Astrocyte of the spinal cord (primary cell): ENCODE results near the gene GTF2B.
"Not testable (repeated sequence)": the region's sequence is repeated elsewhere in the genome, so short reads cannot be mapped to it uniquely, and the experiment has no call there.

Experiments
- DNase-seq: peaks from one replicate; pipeline ENCODE4 v3.0.0; 2011; ENCODE audit warnings: low read depth, low spot score
- H3K4me3 ChIP-seq: 2 replicates; pipeline ENCODE4 v1.5.1; 2011; ENCODE audit warnings: low read depth, mild to moderate bottlenecking, low read length, moderate library complexity
- in situ Hi-C: cut with HindIII; loops from 2 replicates; pipeline ENCODE4 v1.10.0; 2017; ENCODE audit warnings: low sequenced_read_pairs
- TF ChIP-seq, protein P1 (sequence below): IDR thresholded peaks from 2 replicates; pipeline ENCODE4 v1.5.1; 2012; ENCODE audit warnings: low read depth, mild to moderate bottlenecking, low read length, inconsistent platforms

GTF2B gene

GRCh38 chr1:88888750-88889149 is 2.6 kb downstream of the GTF2B start:
- in situ Hi-C loops, result no loop called here
- TF ChIP-seq, protein P1, sequence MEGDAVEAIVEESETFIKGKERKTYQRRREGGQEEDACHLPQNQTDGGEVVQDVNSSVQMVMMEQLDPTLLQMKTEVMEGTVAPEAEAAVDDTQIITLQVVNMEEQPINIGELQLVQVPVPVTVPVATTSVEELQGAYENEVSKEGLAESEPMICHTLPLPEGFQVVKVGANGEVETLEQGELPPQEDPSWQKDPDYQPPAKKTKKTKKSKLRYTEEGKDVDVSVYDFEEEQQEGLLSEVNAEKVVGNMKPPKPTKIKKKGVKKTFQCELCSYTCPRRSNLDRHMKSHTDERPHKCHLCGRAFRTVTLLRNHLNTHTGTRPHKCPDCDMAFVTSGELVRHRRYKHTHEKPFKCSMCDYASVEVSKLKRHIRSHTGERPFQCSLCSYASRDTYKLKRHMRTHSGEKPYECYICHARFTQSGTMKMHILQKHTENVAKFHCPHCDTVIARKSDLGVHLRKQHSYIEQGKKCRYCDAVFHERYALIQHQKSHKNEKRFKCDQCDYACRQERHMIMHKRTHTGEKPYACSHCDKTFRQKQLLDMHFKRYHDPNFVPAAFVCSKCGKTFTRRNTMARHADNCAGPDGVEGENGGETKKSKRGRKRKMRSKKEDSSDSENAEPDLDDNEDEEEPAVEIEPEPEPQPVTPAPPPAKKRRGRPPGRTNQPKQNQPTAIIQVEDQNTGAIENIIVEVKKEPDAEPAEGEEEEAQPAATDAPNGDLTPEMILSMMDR, result no peak
- H3K4me3 ChIP-seq, result no peak overlapping the region
- no peak for DNase-seq

GRCh38 chr1:88885933-88886332 is 5.4 kb downstream of the GTF2B start:
- DNase-seq, result no peak
- in situ Hi-C loops, result no loop called here
- no peak overlapping the region for H3K4me3 ChIP-seq
- TF ChIP-seq, protein P1, result no peak

DNA sequence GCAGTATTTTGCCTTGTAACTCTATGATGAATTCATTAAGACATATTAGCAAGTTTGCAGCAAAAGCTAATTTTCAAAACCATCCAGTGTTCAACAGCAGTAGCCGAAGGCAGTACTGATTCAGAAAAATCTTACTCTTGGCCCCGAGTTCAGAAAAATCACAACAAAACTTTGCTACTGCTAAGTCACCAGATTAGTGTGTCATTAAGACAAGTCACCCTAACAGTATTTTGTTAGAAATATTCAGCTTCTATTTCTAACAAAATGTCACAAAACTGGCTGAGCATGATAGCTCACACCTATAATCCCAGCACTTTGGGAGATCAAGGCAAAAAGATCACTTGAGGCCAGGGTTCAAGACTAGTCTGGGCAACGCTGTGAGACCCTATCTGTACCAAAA is 8.2 kb downstream of the GTF2B start:
- TF ChIP-seq, protein P1, result no peak
- no peak overlapping the region for H3K4me3 ChIP-seq
- DNase-seq, result no peak
- in situ Hi-C loops, result no loop called here

DNA sequence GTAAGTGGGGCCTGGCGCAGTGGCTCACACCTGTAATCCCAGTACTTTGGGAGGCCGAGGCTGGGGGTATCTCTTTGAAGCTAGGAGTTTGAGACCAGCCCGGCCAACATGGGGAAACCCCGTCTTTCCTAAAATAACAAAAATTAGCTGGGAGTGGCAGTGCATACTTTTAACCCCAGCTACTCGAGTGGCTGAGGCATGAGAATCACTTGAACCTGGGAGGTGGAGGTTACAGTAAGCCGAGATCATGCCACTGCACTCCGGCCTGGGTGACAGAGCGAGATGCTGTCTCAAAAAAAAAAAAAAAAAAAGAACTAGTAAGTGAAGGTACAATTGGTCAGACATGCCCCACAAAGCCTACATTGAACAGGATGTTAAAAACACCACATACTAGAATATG is 10.7 kb downstream of the GTF2B start:
- DNase-seq, H3K4me3 ChIP-seq, in situ Hi-C loops: not testable (repeated sequence)

- DNase-seq, result no peak
- no peak overlapping the region for H3K4me3 ChIP-seq
- TF ChIP-seq, protein P1, result no peak
- in situ Hi-C loops, result no loop called here
Measured at GRCh38 chr1:88878731-88879130, 12.6 kb downstream of the GTF2B start.

GRCh38 chr1:88877911-88878310 is 13.5 kb downstream of the GTF2B start:
- H3K4me3 ChIP-seq, result no peak overlapping the region
- in situ Hi-C loops, result no loop called here
- TF ChIP-seq, protein P1, result no peak
- DNase-seq, result no peak

DNA sequence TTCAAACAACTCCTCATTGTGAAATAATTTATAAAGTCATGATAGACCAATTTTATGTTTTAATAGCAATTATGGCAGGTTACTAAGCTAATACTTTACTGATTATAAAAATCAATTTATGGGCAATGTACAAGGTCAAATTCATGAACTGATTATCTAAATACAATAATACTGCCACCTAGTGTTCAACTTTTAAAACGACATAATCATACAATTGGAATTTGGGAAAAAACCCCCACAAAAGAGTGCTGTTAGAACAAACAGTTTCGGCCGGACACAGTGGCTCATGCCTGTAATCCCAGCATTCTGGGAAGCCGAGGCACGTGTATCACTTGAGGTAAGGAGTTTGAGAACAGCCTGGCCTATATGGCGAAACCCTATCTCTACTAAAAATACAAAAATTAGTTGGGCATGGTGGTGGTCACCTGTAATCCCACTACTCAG is 14.0 kb downstream of the GTF2B start:
- peak; percentile 56 for DNase-seq

More for the DNA sequence above, 14.0 kb downstream of the GTF2B start:
- H3K4me3 ChIP-seq, result no peak overlapping the region
- in situ Hi-C loops, result no loop called here
- TF ChIP-seq, protein P1, result peak; percentile 29
